Gastroesophageal sphincter (tissue), 3 donors: ENCODE results near the gene AP2A2.

ENCODE experiments used
- EP300 ChIP-seq: sonication (generic); formaldehyde crosslinking; IDR thresholded peaks from one replicate; pipeline ENCODE4 v1.6.1; 2017; ENCODE audit warnings: antibody characterized with exemption, mild to moderate bottlenecking
- POLR2A ChIP-seq, 2 donors: fragments of 450-650 bp; IDR thresholded peaks; one replicate each; pipeline ENCODE4 v1.6.1; 2017; ENCODE audit warnings: antibody characterized with exemption in 2 of 2, mild to moderate bottlenecking in 2 of 2, moderate library complexity in 1 of 2
- TF ChIP-seq, protein P1 (sequence below), 4 experiments: fragments of 200-600 bp in 2 of 4; fragments of 450-650 bp in 2 of 4; sonication (generic) in 1 of 4; IDR thresholded peaks; one replicate each; pipeline ENCODE4 v1.5.1; 2017 to 2019; ENCODE audit warnings: antibody characterized with exemption in 4 of 4, mild to moderate bottlenecking in 2 of 4, moderate library complexity in 2 of 4

DNA sequence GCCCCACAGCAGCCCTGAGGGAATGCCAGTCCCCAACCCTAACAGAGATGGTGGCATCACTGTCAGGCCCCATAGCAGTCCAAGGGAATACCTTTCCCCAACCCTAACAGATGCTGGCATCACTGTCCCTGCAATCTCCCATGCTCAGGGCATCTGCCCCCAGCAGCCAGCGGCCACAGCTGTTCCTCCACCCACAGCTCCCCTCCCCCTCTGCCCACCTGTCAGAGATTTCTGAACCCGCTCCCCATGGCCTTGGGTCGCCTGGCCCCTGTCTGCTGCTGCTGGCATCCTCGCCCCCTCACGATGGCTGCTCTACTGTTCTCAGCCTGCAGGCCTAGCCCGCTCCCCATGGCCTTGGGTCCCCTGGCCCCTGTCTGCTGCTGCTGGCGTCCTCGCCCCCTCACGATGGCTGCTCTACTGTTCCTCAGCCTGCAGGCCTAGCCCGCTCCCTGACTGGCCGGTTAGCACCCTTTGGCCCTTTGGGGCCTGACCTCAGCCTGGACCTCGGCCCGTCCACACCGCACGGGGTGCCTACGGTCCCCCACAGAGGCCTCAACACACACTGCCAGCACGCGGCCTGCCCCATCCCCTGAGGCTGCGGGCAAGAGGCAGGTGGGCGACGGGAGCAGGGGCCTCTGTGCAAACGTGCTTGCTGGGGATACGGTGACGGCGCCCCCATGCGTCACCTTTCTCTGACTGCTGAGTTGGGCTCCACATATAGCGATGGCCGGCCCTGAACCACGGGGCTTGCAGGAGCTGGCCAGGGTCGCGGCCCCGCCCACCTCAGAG, 35.8 kb upstream of the AP2A2 start:
- TF ChIP-seq POLR2A (IDR thresholded peaks at IDR 0.05): no peak
- TF ChIP-seq, protein P1, sequence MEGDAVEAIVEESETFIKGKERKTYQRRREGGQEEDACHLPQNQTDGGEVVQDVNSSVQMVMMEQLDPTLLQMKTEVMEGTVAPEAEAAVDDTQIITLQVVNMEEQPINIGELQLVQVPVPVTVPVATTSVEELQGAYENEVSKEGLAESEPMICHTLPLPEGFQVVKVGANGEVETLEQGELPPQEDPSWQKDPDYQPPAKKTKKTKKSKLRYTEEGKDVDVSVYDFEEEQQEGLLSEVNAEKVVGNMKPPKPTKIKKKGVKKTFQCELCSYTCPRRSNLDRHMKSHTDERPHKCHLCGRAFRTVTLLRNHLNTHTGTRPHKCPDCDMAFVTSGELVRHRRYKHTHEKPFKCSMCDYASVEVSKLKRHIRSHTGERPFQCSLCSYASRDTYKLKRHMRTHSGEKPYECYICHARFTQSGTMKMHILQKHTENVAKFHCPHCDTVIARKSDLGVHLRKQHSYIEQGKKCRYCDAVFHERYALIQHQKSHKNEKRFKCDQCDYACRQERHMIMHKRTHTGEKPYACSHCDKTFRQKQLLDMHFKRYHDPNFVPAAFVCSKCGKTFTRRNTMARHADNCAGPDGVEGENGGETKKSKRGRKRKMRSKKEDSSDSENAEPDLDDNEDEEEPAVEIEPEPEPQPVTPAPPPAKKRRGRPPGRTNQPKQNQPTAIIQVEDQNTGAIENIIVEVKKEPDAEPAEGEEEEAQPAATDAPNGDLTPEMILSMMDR (IDR thresholded peaks at IDR 0.05): no peak
- no peak for TF ChIP-seq EP300
